ENCODE results near the gene PIPOX. TPM values are rescaled to one million over a fixed set of nuclear protein-coding genes. Genes with fewer than 3 reads are reported as not detected.

The PIPOX gene
- total and polyA plus RNA-seq, 2 of the 13 experiments (the other 11 are each of a cell fraction or from before 2014, with no cell fraction given), result 87.3 to 154 TPM

GRCh38 chr17:28993645-28994426 is 49.1 kb upstream of the PIPOX start (continued):
- no peak for TF ChIP-seq ZNF782 (CRISPR knock-in tag; IDR thresholded peaks at IDR 0.05; ENCODE audit: borderline replicate concordance)
- TF ChIP-seq KDM3A (CRISPR knock-in tag; IDR thresholded peaks at IDR 0.05; ENCODE audit: low read depth), result no peak
- no peak for TF ChIP-seq CC2D1A (CRISPR knock-in tag; IDR thresholded peaks at IDR 0.05)
- TF ChIP-seq SMAD1 (CRISPR knock-in tag; IDR thresholded peaks at IDR 0.05; ENCODE audit: borderline replicate concordance, low read depth), result no peak
- 0 out of 2 replicates have a peak, but pooled peaks have one; percentile 33 for TF ChIP-seq NR2F2 (IDR thresholded peaks at IDR 0.05; ENCODE audit: borderline replicate concordance, low read depth)
- no peak for TF ChIP-seq ZBTB20 (CRISPR knock-in tag; IDR thresholded peaks at IDR 0.05; ENCODE audit: borderline replicate concordance, low read depth)
- no peak for TF ChIP-seq SRSF1 (optimal IDR thresholded peaks at IDR 0.05; ENCODE audit: low read depth, low read length)
- no peak for TF ChIP-seq NBN (conservative IDR thresholded peaks at IDR 0.05)
- TF ChIP-seq RXRA (CRISPR knock-in tag; IDR thresholded peaks at IDR 0.05), result peak; percentile 30; the same call in 1 of the 2 replicates
- TF ChIP-seq PHF8 (CRISPR knock-in tag; IDR thresholded peaks at IDR 0.05), result no peak
- TF ChIP-seq ZNF275 (CRISPR knock-in tag; IDR thresholded peaks at IDR 0.05; ENCODE audit: borderline replicate concordance), result no peak
- TF ChIP-seq ZBTB43 (CRISPR knock-in tag; conservative IDR thresholded peaks at IDR 0.05), result no peak
- TF ChIP-seq ETV5 (CRISPR knock-in tag; IDR thresholded peaks at IDR 0.05; ENCODE audit: borderline replicate concordance), result no peak
- no peak for TF ChIP-seq SNRNP70 (IDR thresholded peaks at IDR 0.05; ENCODE audit: low read depth, low read length)
- no peak for TF ChIP-seq ZNF232 (CRISPR knock-in tag; IDR thresholded peaks at IDR 0.05; ENCODE audit: borderline replicate concordance)
- TF ChIP-seq SNAPC5 (CRISPR knock-in tag; IDR thresholded peaks at IDR 0.05; ENCODE audit: borderline replicate concordance), result no peak
- peak; percentile 71 for TF ChIP-seq MLX (CRISPR knock-in tag; IDR thresholded peaks at IDR 0.05)
- TF ChIP-seq AKNA (CRISPR knock-in tag; IDR thresholded peaks at IDR 0.05; ENCODE audit: borderline replicate concordance), result no peak
- peak; percentile 60 for TF ChIP-seq MAX (IDR thresholded peaks at IDR 0.05)
- TF ChIP-seq ELK4 (CRISPR knock-in tag; IDR thresholded peaks at IDR 0.05; ENCODE audit: borderline replicate concordance), result no peak
